IPS DF 6.9 (cell line): ENCODE data around the gene PLEKHA8.

Source experiments
- DNase-seq: peaks from one replicate; pipeline ENCODE4 v3.0.0-alpha.2; 2013; ENCODE audit warnings: low read depth, low spot score
- H3K27ac ChIP-seq: one replicate; pipeline ENCODE4 v1.5.1; 2013; ENCODE audit warnings: low read length, control low read depth
- H3K27me3 ChIP-seq: 2 replicates; pipeline ENCODE4 v1.6.1; 2013; ENCODE audit warnings: mild to moderate bottlenecking, low read length; ENCODE audit not compliant: control insufficient read depth, insufficient read depth
- H3K36me3 ChIP-seq: 2 replicates; pipeline ENCODE4 v1.6.1; 2013; ENCODE audit warnings: low read length; ENCODE audit not compliant: control insufficient read depth, insufficient read depth
- H3K4me1 ChIP-seq: 2 replicates; pipeline ENCODE4 v1.6.1; 2013; ENCODE audit warnings: low read length; ENCODE audit not compliant: control insufficient read depth, insufficient read depth
- H3K4me3 ChIP-seq: 2 replicates; pipeline ENCODE4 v1.5.1; 2013; ENCODE audit warnings: mild to moderate bottlenecking, low read length
- H3K9me3 ChIP-seq: 2 replicates; pipeline ENCODE4 v1.6.1; 2013; ENCODE audit warnings: low read length, inconsistent platforms; ENCODE audit not compliant: control insufficient read depth, insufficient read depth
- WGBS: extraction: QIAGEN DNeasy Blood & Tissue Kit; methylation state at CpG from one replicate; pipeline ENCODE4 v1.1.7; 2013; ENCODE audit warnings: mixed read lengths, missing lambda C conversion rate; ENCODE audit not compliant: insufficient read length, insufficient coverage; 5-methylcytosine and 5-hydroxymethylcytosine counted together

The PLEKHA8 gene

GRCh38 chr7:29996321-29996720 lies 31.9 kb upstream of the PLEKHA8 start:
- H3K36me3 ChIP-seq: no peaks in the 10 kb centered on the region
- H3K27ac ChIP-seq: no peak overlapping the region
- no peaks in the 10 kb centered on the region for H3K27me3 ChIP-seq
- DNase-seq: no peak
- no peak overlapping the region for H3K4me3 ChIP-seq
- H3K4me1 ChIP-seq: no peaks in the 10 kb centered on the region; the same call in 1 of the 2 replicates
- H3K9me3 ChIP-seq: no peaks in the 10 kb centered on the region

DNA sequence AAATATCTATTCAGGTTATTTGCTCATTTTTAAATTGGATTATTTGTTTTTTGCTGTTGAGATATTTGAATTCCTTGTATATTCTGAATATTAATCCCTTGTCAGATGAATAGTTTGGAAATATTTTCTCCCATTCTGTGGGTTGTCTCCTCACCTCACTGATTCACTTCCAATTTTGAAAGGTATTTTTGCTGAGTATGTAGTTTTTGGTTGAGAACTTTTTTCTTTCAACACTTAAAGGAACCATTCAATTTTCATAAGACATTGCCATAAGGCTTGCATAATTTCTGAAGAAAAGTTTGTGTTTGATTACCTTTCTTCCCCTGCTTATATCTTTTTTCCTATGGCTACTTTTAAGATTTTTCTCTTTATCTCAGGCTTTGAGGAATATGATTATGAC lies 29.7 kb upstream of the PLEKHA8 start:
- H3K36me3 ChIP-seq: no peaks in the 10 kb centered on the region
- no peak for DNase-seq
- H3K9me3 ChIP-seq: no peaks in the 10 kb centered on the region
- no peak overlapping the region for H3K27ac ChIP-seq
- no peak overlapping the region for H3K4me3 ChIP-seq
- no peaks in the 10 kb centered on the region for H3K27me3 ChIP-seq
- H3K4me1 ChIP-seq: no peaks in the 10 kb centered on the region; the same call in 1 of the 2 replicates

DNA sequence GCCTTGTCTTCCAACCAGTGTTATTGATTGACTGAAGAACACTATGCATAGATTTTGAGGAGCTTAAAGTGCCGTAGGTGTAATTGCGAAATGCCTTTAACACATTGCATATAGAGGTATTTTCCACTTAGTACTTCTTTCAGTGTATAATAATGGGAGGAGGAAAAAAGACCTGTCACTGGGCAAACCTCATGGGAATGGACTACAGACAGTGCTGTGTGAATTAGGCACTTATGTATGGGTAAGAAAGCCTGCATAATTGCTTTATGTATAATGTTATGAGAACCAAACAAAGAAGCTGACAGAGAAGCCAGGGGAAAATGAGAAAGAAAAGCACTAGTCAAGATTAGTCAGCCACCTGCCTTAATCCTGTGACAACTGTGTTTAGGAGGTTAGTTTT lies 26.2 kb upstream of the PLEKHA8 start:
- H3K4me3 ChIP-seq: no peak overlapping the region
- no peaks in the 10 kb centered on the region; the same call in 1 of the 2 replicates for H3K4me1 ChIP-seq
- H3K27ac ChIP-seq: no peak overlapping the region
- no CpG with 5 or more reads among the region's 2 CpGs for WGBS
- DNase-seq: no peak
- H3K36me3 ChIP-seq: no peaks in the 10 kb centered on the region
- H3K9me3 ChIP-seq: no peaks in the 10 kb centered on the region
- no peaks in the 10 kb centered on the region for H3K27me3 ChIP-seq

GRCh38 chr7:30003098-30003497 lies 25.1 kb upstream of the PLEKHA8 start:
- Histone ChIP-seq H3K9me3 (no peaks in the 10 kb centered on the region), H3K4me3 (no peak overlapping the region), H3K27ac (no peak overlapping the region), H3K27me3 (no peaks in the 10 kb centered on the region), H3K36me3 (no peaks in the 10 kb centered on the region), H3K4me1 (no peaks in the 10 kb centered on the region; the same call in 1 of the 2 replicates)
- no peak for DNase-seq
- no CpG with 5 or more reads among the region's 6 CpGs for WGBS

DNA sequence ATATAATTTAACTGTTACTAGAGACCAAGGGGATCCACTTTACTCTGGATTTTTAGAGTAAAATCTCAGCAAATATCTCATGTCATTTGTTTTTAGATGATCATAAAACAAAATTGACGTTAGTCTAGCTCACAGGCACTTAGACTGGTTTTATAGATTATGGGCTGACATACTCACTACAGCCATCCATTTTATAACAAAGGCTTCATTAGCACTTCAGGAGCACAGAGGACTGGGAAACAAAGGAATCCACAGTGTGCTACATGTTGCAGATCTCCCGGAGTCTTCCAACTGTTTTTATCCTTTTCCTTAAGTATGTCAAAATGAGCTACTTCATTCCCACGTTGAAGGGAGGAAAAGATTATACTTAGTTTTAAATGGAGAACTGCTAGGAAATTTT lies 22.7 kb upstream of the PLEKHA8 start:
- Histone ChIP-seq H3K27me3 (no peaks in the 10 kb centered on the region), H3K4me3 (no peak overlapping the region), H3K27ac (no peak overlapping the region), H3K4me1 (no peaks in the 10 kb centered on the region), H3K9me3 (no peaks in the 10 kb centered on the region), H3K36me3 (no peaks in the 10 kb centered on the region)
- WGBS: no CpG with 5 or more reads among the region's 3 CpGs
- DNase-seq: no peak

GRCh38 chr7:30010021-30010420 lies 18.2 kb upstream of the PLEKHA8 start:
- WGBS: 100% methylated on average over 3 of the region's 6 CpGs
- H3K27me3 ChIP-seq: no peaks in the 10 kb centered on the region
- H3K9me3 ChIP-seq: no peaks in the 10 kb centered on the region
- no peak overlapping the region for H3K4me3 ChIP-seq
- no peaks in the 10 kb centered on the region for H3K36me3 ChIP-seq
- no peak overlapping the region for H3K27ac ChIP-seq
- no peaks in the 10 kb centered on the region for H3K4me1 ChIP-seq
- no peak for DNase-seq

DNA sequence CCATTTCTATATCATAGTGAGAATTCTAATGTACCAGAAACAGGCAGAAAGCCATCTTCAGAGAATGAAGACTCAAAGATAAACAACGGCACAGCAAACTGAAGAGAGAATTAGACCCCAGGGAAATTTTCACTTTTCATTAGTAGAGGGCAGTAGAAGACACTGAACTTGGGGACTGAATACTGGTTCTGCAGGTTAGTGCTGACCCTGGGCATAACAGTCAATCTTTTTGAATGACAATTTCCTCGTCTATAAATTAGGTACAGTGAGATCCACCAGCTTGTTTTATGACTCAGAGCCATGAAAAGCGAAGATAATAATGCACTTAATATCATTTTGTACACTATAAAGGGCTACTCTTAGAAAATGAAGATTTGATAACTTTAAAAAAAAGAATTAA lies 15.5 kb upstream of the PLEKHA8 start:
- Histone ChIP-seq H3K9me3 (no peaks in the 10 kb centered on the region), H3K27me3 (no peaks in the 10 kb centered on the region), H3K27ac (no peak overlapping the region), H3K4me1 (no peaks in the 10 kb centered on the region), H3K36me3 (no peaks in the 10 kb centered on the region), H3K4me3 (no peak overlapping the region)
- WGBS: no CpG with 5 or more reads among the region's 3 CpGs
- DNase-seq: no peak

GRCh38 chr7:30018451-30018850 lies 9.8 kb upstream of the PLEKHA8 start:
- Histone ChIP-seq H3K4me3 (no peak overlapping the region), H3K27me3 (no peaks in the 10 kb centered on the region), H3K4me1 (no peaks in the 10 kb centered on the region), H3K36me3 (no peaks in the 10 kb centered on the region), H3K9me3 (no peaks in the 10 kb centered on the region), H3K27ac (no peak overlapping the region)
- no peak for DNase-seq

DNA sequence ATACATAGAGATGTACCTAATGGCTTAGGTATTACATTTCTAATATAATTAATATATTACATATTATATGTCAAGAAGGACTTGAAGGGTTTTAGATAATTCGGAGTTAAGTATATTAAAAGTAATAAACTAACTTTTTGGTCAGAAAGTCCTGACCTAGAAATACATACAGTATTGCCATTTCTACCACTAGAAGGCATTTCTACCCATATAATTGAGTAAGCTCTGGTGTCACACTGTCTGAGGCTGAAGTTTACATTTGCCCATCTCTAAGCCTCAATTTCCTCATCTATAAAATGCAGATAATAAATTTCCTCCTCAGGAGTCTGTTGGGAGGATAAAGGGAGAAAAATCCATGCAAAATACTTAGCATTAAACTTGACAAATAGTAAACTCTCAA lies 8.8 kb upstream of the PLEKHA8 start:
- no CpG with 5 or more reads among the region's 1 CpG for WGBS
- Histone ChIP-seq H3K27ac (no peak overlapping the region), H3K27me3 (no peaks in the 10 kb centered on the region), H3K36me3 (no peaks in the 10 kb centered on the region), H3K9me3 (no peaks in the 10 kb centered on the region), H3K4me1 (no peaks in the 10 kb centered on the region), H3K4me3 (no peak overlapping the region)
- DNase-seq: no peak

- H3K27me3 ChIP-seq: no peaks in the 10 kb centered on the region
- no peak overlapping the region for H3K4me3 ChIP-seq
- H3K4me1 ChIP-seq: no peaks in the 10 kb centered on the region
- no peaks in the 10 kb centered on the region for H3K9me3 ChIP-seq
- H3K27ac ChIP-seq: no peak overlapping the region
- H3K36me3 ChIP-seq: no peaks in the 10 kb centered on the region
- no CpG with 5 or more reads among the region's 1 CpG for WGBS
- no peak for DNase-seq
These were observed 8.3 kb upstream of the PLEKHA8 start for GRCh38 chr7:30019960-30020359.

DNA sequence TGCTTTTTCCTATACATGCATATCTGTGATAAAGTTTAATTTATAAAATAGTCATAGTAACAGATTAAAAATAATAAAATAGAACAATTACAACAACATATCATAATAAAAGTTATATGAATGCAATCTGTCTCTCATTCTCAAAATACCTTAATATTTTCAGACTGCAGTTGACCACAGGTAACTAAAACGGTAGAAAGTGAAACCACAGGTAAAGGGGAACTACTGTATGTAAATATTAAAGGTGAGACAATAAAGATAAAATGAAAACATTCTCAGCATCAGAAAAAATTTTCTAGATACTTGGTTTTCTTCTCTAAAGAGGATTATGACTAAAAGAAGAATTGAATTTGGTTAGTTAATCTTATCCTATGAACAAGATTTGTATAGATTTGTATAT lies 7.7 kb upstream of the PLEKHA8 start:
- H3K9me3 ChIP-seq: no peaks in the 10 kb centered on the region
- DNase-seq: no peak
- no CpG with 5 or more reads among the region's 1 CpG for WGBS
- H3K36me3 ChIP-seq: no peaks in the 10 kb centered on the region
- no peaks in the 10 kb centered on the region for H3K27me3 ChIP-seq
- no peak overlapping the region for H3K27ac ChIP-seq
- H3K4me1 ChIP-seq: no peaks in the 10 kb centered on the region
- H3K4me3 ChIP-seq: no peak overlapping the region
